Prostate gland (tissue), 2 donors: ENCODE data around the gene GPX5. TPM values are rescaled to one million over a fixed set of nuclear protein-coding genes. Genes with fewer than 3 reads are reported as not detected.
"Not testable (repeated sequence)": the region's sequence is repeated elsewhere in the genome, so short reads cannot be mapped to it uniquely, and the experiment has no call there.

ENCODE experiments used
- DNase-seq: peaks from one replicate; pipeline ENCODE4 v3.0.0-alpha.2; 2019; ENCODE audit warnings: low spot score
- H3K27ac ChIP-seq, 2 donors: fragments of 200-600 bp; sonication (generic); 2 replicates each; pipeline ENCODE4 v1.5.1; 2017 to 2019
- H3K27me3 ChIP-seq: fragments of 200-600 bp; sonication (generic); replicated peaks from 2 replicates; pipeline ENCODE4 v1.5.1; 2019; ENCODE audit not compliant: insufficient read depth
- H3K36me3 ChIP-seq, 2 donors: fragments of 200-600 bp; sonication (generic); 1 replicate in 1 of 2; 2 replicates in 1 of 2; pipeline versions ENCODE4 v1.5.1 to v1.8.1; 2017 to 2019
- H3K4me1 ChIP-seq: fragments of 200-600 bp; sonication (generic); replicated peaks from 2 replicates; pipeline ENCODE4 v1.5.1; 2019
- H3K4me3 ChIP-seq, 2 donors: fragments of 200-600 bp; sonication (generic); 2 replicates each; pipeline ENCODE4 v1.5.1; 2017 to 2019
- H3K9me3 ChIP-seq: fragments of 200-600 bp; sonication (generic); 2 replicates; pipeline ENCODE4 v1.5.1; 2017
- POLR2A ChIP-seq: fragments of 450-650 bp; IDR thresholded peaks from one replicate; pipeline ENCODE4 v1.6.1; 2016; ENCODE audit warnings: antibody characterized with exemption, mild to moderate bottlenecking
- POLR2AphosphoS5 ChIP-seq: sonication (generic); formaldehyde crosslinking; IDR thresholded peaks from one replicate; pipeline ENCODE4 v1.6.1; 2017; ENCODE audit warnings: antibody characterized with exemption
- WGBS: methylation state at CpG from one replicate; pipeline ENCODE4 v1.1.5; 2018; 5-methylcytosine and 5-hydroxymethylcytosine counted together
- intact Hi-C: fragments of 100-400 bp; cut with DNase I; formaldehyde crosslinking; loops from one replicate; pipeline ENCODE4 v1.14.2; 2022
- total RNA-seq, 2 donors: library from RNA; depleted of rRNA; stranded (reverse); fragments of >200 nt; gene quantifications; one replicate each; pipeline ENCODE4 v1.1.0, GENCODE V29; 2016
- TF ChIP-seq, protein P1 (sequence below), 4 experiments: fragments of 200-600 bp in 2 of 4; fragments of 450-650 bp in 2 of 4; sonication (generic) in 2 of 4; IDR thresholded peaks; 1 replicate in 3 of 4; 2 replicates in 1 of 4; pipeline ENCODE4 v1.5.1; 2016 to 2019; ENCODE audit warnings: antibody characterized with exemption in 4 of 4, mild to moderate bottlenecking in 2 of 4, moderate library complexity in 2 of 4

The GPX5 gene
- total RNA-seq, 2 donors from 2014 or later = not detected

GRCh38 chr6:28505733-28506132 is 19.9 kb upstream of the GPX5 start:
- intact Hi-C loops = no loop called here
- WGBS = 93% methylated on average over 1 of the region's 1 CpG
- no peaks in the 10 kb centered on the region for H3K27me3 ChIP-seq

DNA sequence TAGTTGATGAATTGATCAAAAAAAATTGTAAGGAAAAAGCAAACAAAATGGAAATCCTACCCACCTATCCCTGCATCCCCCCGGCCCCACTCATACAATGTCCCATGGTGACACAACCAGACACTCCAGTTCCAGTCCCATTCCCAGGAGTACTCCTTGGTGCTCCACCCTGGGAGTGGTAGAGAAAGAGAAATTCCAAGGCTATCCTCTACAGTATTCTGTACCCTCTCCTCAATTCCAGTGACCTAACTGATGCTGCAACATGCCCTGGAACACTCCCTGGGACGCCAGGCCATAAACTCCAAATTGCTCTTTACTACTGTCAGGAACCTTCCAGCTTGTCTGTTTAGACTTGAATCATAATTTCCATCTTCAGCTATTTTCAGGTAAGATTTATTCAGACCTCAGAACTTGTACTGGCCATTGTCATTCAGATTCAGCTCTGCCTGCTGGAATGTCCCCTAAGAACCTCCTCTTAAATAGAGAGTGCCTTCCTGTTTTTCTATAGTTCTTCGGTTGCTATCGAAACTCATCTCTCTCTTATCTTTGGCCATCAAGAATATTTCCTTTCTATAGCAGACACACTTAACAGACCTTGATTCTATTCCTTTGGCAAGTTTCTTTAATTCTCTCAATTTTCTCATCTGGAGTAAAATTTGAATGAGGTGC is 18.7 kb upstream of the GPX5 start:
- no peak overlapping the region for H3K4me3 ChIP-seq
- TF ChIP-seq POLR2AphosphoS5 (no peak), POLR2A (no peak)
- TF ChIP-seq, protein P1, sequence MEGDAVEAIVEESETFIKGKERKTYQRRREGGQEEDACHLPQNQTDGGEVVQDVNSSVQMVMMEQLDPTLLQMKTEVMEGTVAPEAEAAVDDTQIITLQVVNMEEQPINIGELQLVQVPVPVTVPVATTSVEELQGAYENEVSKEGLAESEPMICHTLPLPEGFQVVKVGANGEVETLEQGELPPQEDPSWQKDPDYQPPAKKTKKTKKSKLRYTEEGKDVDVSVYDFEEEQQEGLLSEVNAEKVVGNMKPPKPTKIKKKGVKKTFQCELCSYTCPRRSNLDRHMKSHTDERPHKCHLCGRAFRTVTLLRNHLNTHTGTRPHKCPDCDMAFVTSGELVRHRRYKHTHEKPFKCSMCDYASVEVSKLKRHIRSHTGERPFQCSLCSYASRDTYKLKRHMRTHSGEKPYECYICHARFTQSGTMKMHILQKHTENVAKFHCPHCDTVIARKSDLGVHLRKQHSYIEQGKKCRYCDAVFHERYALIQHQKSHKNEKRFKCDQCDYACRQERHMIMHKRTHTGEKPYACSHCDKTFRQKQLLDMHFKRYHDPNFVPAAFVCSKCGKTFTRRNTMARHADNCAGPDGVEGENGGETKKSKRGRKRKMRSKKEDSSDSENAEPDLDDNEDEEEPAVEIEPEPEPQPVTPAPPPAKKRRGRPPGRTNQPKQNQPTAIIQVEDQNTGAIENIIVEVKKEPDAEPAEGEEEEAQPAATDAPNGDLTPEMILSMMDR (IDR thresholded peaks at IDR 0.05) = no peak
- H3K27ac ChIP-seq = no peak overlapping the region
- DNase-seq = no peak
- intact Hi-C loops = no loop called here
- no peaks in the 10 kb centered on the region for H3K9me3 ChIP-seq
- H3K36me3 ChIP-seq = no peaks in the 10 kb centered on the region
- H3K27me3 ChIP-seq = no peaks in the 10 kb centered on the region
- WGBS = 36% methylated on average over 4 of the region's 4 CpGs
- no peaks in the 10 kb centered on the region for H3K4me1 ChIP-seq

More at GRCh38 chr6:28505733-28506132, 19.9 kb upstream of the GPX5 start:
- TF ChIP-seq POLR2AphosphoS5 (no peak), POLR2A (no peak)
- TF ChIP-seq, protein P1 (IDR thresholded peaks at IDR 0.05) = no peak
- Histone ChIP-seq H3K36me3 (no peaks in the 10 kb centered on the region), H3K4me3 (no peak overlapping the region), H3K27ac (no peak overlapping the region), H3K9me3 (no peaks in the 10 kb centered on the region), H3K4me1 (no peaks in the 10 kb centered on the region)
- no peak for DNase-seq

- 96% methylated on average over 50 of the region's 51 CpGs for WGBS
- Histone ChIP-seq H3K9me3 (no peaks in the 10 kb centered on the region), H3K27me3 (no peaks in the 10 kb centered on the region), H3K4me3 (no peak overlapping the region), H3K4me1 (no peaks in the 10 kb centered on the region), H3K36me3 (no peaks in the 10 kb centered on the region), H3K27ac (no peak overlapping the region)
- DNase-seq = no peak
- intact Hi-C loops = no loop called here
- TF ChIP-seq, protein P1 (IDR thresholded peaks at IDR 0.05) = no peak
- no peak for TF ChIP-seq POLR2A
- no peak for TF ChIP-seq POLR2AphosphoS5
Measured at GRCh38 chr6:28511628-28512300, 13.9 kb upstream of the GPX5 start.

- H3K9me3 ChIP-seq, DNase-seq, H3K27me3 ChIP-seq, H3K36me3 ChIP-seq, H3K4me3 ChIP-seq, H3K4me1 ChIP-seq, intact Hi-C loops, H3K27ac ChIP-seq: not testable (repeated sequence)
- WGBS = 95% methylated on average over 8 of the region's 8 CpGs
Measured at GRCh38 chr6:28512387-28512786, 13.3 kb upstream of the GPX5 start.

DNA sequence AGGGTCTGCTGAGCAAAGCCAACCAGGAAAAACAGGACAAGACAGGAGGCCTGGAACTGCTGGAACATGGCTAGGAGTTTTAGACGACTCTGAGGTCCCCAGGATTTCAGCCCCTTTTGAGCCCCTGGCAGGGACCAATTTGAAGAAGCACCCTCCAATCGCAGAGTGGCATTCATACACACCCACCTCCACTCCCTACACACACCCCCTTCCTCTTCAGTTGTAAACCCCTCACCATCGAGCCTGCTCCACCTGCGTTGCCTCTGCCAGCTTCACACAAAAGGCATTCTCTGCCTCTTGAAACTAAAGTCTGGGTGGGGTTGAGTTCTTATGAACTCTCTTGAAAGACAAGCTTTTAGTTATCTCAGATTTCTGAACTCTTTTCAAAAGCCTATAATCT is 10.0 kb upstream of the GPX5 start, which contains the start of gene GPX6:
Gene GPX6 (minus strand): TSS at position 118 of the 400 bp plus-strand sequence. CDS start 50 bp downstream, at position 68.
- TF ChIP-seq POLR2A = no peak
- TF ChIP-seq, protein P1 (IDR thresholded peaks at IDR 0.05) = no peak
- TF ChIP-seq POLR2AphosphoS5 = no peak
- Histone ChIP-seq H3K4me3 (no peak within 1 kb of the TSS), H3K36me3 (no peaks in the 10 kb centered on the region), H3K27me3 (no peaks in the 10 kb centered on the region), H3K9me3 (no peaks in the 10 kb centered on the region), H3K27ac (no peak within 1 kb of the TSS), H3K4me1 (no peaks in the 10 kb centered on the region)
- WGBS = 38% methylated on average over 4 of the region's 4 CpGs
- DNase-seq = no peak
- intact Hi-C loops = no loop called here
